Effector CD8-positive, alpha-beta T cell (primary cell): ENCODE data around the gene ANXA6.

Experiments
- DNase-seq: peaks from one replicate; lab custom pipeline; 2025; lab: John Stamatoyannopoulos, UW

ANXA6 gene

GRCh38 chr5:151128817-151129216 is 28.8 kb downstream of the ANXA6 start:
- no peak for DNase-seq

- DNase-seq = no peak
Observed at GRCh38 chr5:151127926-151128325, 29.7 kb downstream of the ANXA6 start.

GRCh38 chr5:151126199-151126645 is 31.4 kb downstream of the ANXA6 start:
- DNase-seq = peak; percentile 53

GRCh38 chr5:151125421-151125820 is 32.2 kb downstream of the ANXA6 start:
- no peak for DNase-seq

- DNase-seq = no peak
Observed at GRCh38 chr5:151123897-151124751, 33.5 kb downstream of the ANXA6 start.

- DNase-seq = no peak
Observed at GRCh38 chr5:151122828-151123227, 34.8 kb downstream of the ANXA6 start.

GRCh38 chr5:151121665-151122064 is 35.9 kb downstream of the ANXA6 start:
- DNase-seq = no peak

GRCh38 chr5:151121095-151121494 is 36.5 kb downstream of the ANXA6 start:
- DNase-seq = no peak

GRCh38 chr5:151118913-151119575 is 38.5 kb downstream of the ANXA6 start:
- DNase-seq = no peak

- peak; percentile 56 for DNase-seq
Observed at GRCh38 chr5:151115272-151115905, 42.2 kb downstream of the ANXA6 start.

- DNase-seq = no peak
Observed at GRCh38 chr5:151113651-151114050, 43.9 kb downstream of the ANXA6 start.

GRCh38 chr5:151110992-151111391 is 46.6 kb downstream of the ANXA6 start:
- DNase-seq = no peak

- DNase-seq = no peak
Observed at GRCh38 chr5:151110122-151110681, 47.4 kb downstream of the ANXA6 start.

- DNase-seq = no peak
Observed at GRCh38 chr5:151108566-151108965, 49.0 kb downstream of the ANXA6 start.

GRCh38 chr5:151107738-151108520 is 49.6 kb downstream of the ANXA6 start:
- DNase-seq = no peak

GRCh38 chr5:151107084-151107483 is 50.5 kb downstream of the ANXA6 start:
- DNase-seq = no peak

GRCh38 chr5:151106509-151106908 is 51.1 kb downstream of the ANXA6 start:
- no peak for DNase-seq

GRCh38 chr5:151106043-151106442 is 51.5 kb downstream of the ANXA6 start:
- DNase-seq = no peak

GRCh38 chr5:151105561-151105960 is 52.0 kb downstream of the ANXA6 start:
- DNase-seq = no peak

- DNase-seq = no peak
Observed at GRCh38 chr5:151104795-151105194, 52.8 kb downstream of the ANXA6 start.

GRCh38 chr5:151101746-151102145 is 55.8 kb downstream of the ANXA6 start:
- DNase-seq = no peak

- DNase-seq = no peak
Observed at GRCh38 chr5:151101151-151101550, 56.4 kb downstream of the ANXA6 start.
